Motor neuron (in vitro differentiated cells): ENCODE results near the gene AP2B1. TPM values are rescaled to one million over a fixed set of nuclear protein-coding genes. Genes with fewer than 3 reads are reported as not detected.
"Not testable (repeated sequence)": the region's sequence is repeated elsewhere in the genome, so short reads cannot be mapped to it uniquely, and the experiment has no call there.

Experiments used
- ATAC-seq, 8 experiments: fragments of 200-7000 bp; cut with Tn5 transposase; replicated peaks in 6 of 8; 2 replicates each; pipeline ENCODE4 v1.8.0; 2021; ENCODE audit warnings: mild to moderate bottlenecking in 8 of 8, moderate library complexity in 8 of 8
- H3K27ac ChIP-seq, 2 donors: fragments of 250-450 bp; sonication (Bioruptor Pico); 2 replicates each; pipeline ENCODE4 v1.9.0; 2021; ENCODE audit warnings: antibody characterized with exemption in 2 of 2, mild to moderate bottlenecking in 2 of 2, moderate library complexity in 1 of 2
- H3K4me1 ChIP-seq, 2 donors: fragments of 250-450 bp; sonication (Bioruptor Pico); replicated peaks in 1 of 2; 2 replicates each; pipeline ENCODE4 v1.6.1; 2021; ENCODE audit warnings: antibody characterized with exemption in 2 of 2, mild to moderate bottlenecking in 2 of 2, moderate library complexity in 1 of 2
- H3K4me3 ChIP-seq, 5 donors: fragments of 250-450 bp; sonication (Bioruptor Pico); 2 replicates each; pipeline ENCODE4 v1.9.0; 2021; ENCODE audit warnings: antibody characterized with exemption in 5 of 5, mild to moderate bottlenecking in 5 of 5, moderate library complexity in 4 of 5
- WGBS, 10 experiments: fragments of 450-650 bp; shearing (Covaris generic); methylation state at CpG; one replicate each; pipeline ENCODE4 v1.0.0; 2022; 5-methylcytosine and 5-hydroxymethylcytosine counted together
- in situ Hi-C, 9 experiments: fragments of 400-800 bp; cut with MboI; loops; one replicate each; pipeline ENCODE4 v1.15.0; 2021; ENCODE audit warnings: low sequenced_read_pairs in 9 of 9, low pct_unique_long_range_greater_than_20kb in 2 of 9; ENCODE audit not compliant: unreplicated experiment in 9 of 9
- total RNA-seq, 8 experiments: library from RNA; unstranded; fragments of 300-600 nt; gene quantifications; 2 replicates each; pipeline versions ENCODE4 v1.2.3 to v1.2.4, GENCODE V29; 2022

Gene AP2B1
- total RNA-seq, 8 experiments from 2014 or later = 63.8 to 204 (median 126) TPM

- WGBS, 10 experiments = 0 to 60% methylated on average over 2 of the region's 35 CpGs; no CpG with 5 or more reads in 8 of the 10 experiments
- Histone ChIP-seq H3K27ac (no peak overlapping the region), H3K4me1 (peaks cover 0 to 9% of the 10 kb centered on the region in 2 donors), H3K4me3 (no peak overlapping the region)
- in situ Hi-C loops = loop anchor here in 3 of 9 experiments (25.0 kb wide), 1 partner anchor 137 kb away; no protein-coding TSS in a partner anchor
- peak in 7 of 8 experiments; percentile 9 to 71 (median 31) for ATAC-seq
Measured at GRCh38 chr17:35749560-35750412, 162.7 kb downstream of the AP2B1 start.

- ATAC-seq = peak in 1 of 8 experiments; percentile 5
- H3K27ac ChIP-seq = no peak overlapping the region
- 46 to 100% (median 82%) methylated on average over 1 to 3 of the region's 10 CpGs; no CpG with 5 or more reads in 2 of the 10 experiments for WGBS, 10 experiments
- no peak overlapping the region for H3K4me3 ChIP-seq
- in situ Hi-C loops = no loop called here
- peaks cover 0 to 9% of the 10 kb centered on the region in 2 donors for H3K4me1 ChIP-seq
Measured at GRCh38 chr17:35750526-35751395, 163.6 kb downstream of the AP2B1 start.

- H3K27ac ChIP-seq, H3K4me3 ChIP-seq, H3K4me1 ChIP-seq, in situ Hi-C loops, ATAC-seq: not testable (repeated sequence)
- 61 to 100% (median 78%) methylated on average over 1 to 3 of the region's 4 CpGs; no CpG with 5 or more reads in 3 of the 10 experiments for WGBS, 10 experiments
Measured at GRCh38 chr17:35751541-35751940, 164.4 kb downstream of the AP2B1 start.

GRCh38 chr17:35752471-35752870 is 165.3 kb downstream of the AP2B1 start:
- in situ Hi-C loops = no loop called here
- WGBS, 10 experiments = 58 to 100% (median 100%) methylated on average over 1 to 5 of the region's 16 CpGs; no CpG with 5 or more reads in 5 of the 10 experiments
- Histone ChIP-seq H3K27ac (no peak overlapping the region), H3K4me1 (peaks cover 0 to 9% of the 10 kb centered on the region in 2 donors), H3K4me3 (no peak overlapping the region)
- ATAC-seq = peak in 2 of 8 experiments; percentile 4 to 5

- WGBS, 10 experiments = 45 to 100% (median 87%) methylated on average over 1 to 5 of the region's 9 CpGs; no CpG with 5 or more reads in 6 of the 10 experiments
- Histone ChIP-seq H3K4me3 (no peak within 1 kb of the TSS), H3K4me1 (peaks cover 0 to 9% of the 10 kb centered on the region in 2 donors), H3K27ac (no peak within 1 kb of the TSS)
- in situ Hi-C loops = no loop called here
- peak in 6 of 8 experiments; percentile 13 to 85 (median 42) for ATAC-seq
Measured at GRCh38 chr17:35752945-35753764, 166.0 kb downstream of the AP2B1 start, which contains the start of gene GAS2L2. Gene GAS2L2 (minus strand): TSS chr17:35753239. CDS start chr17:35752850, 389 bp downstream.

GRCh38 chr17:35757243-35757642 is 170.1 kb downstream of the AP2B1 start:
- in situ Hi-C loops = no loop called here
- H3K27ac ChIP-seq = no peak overlapping the region
- no peak for ATAC-seq
- H3K4me3 ChIP-seq = no peak overlapping the region
- H3K4me1 ChIP-seq = no peaks in the 10 kb centered on the region

- WGBS, 10 experiments = 40 to 100% (median 78%) methylated on average over 1 of the region's 1 CpG; no CpG with 5 or more reads in 7 of the 10 experiments
- no peak for ATAC-seq
- in situ Hi-C loops = no loop called here
- no peak within 1 kb of the TSS for H3K4me3 ChIP-seq
- H3K27ac ChIP-seq = no peak within 1 kb of the TSS
- H3K4me1 ChIP-seq = peaks cover 3 to 13% of the 10 kb centered on the region in 2 donors
Measured at GRCh38 chr17:35760587-35760986, 173.5 kb downstream of the AP2B1 start, which contains the start of gene C17orf50. Gene C17orf50 (plus strand): TSS chr17:35760887. CDS start chr17:35760942, 55 bp downstream.

- peaks cover 6 to 21% of the 10 kb centered on the region in 2 donors for H3K4me1 ChIP-seq
- no peak overlapping the region for H3K27ac ChIP-seq
- in situ Hi-C loops = no loop called here
- no peak for ATAC-seq
- WGBS, 10 experiments = 47 to 94% (median 86%) methylated on average over 1 to 5 of the region's 5 CpGs; no CpG with 5 or more reads in 2 of the 10 experiments
- no peak overlapping the region for H3K4me3 ChIP-seq
Measured at GRCh38 chr17:35761601-35762000, 174.5 kb downstream of the AP2B1 start.

GRCh38 chr17:35763767-35764122 is 176.6 kb downstream of the AP2B1 start:
- H3K27ac ChIP-seq = peak overlapping the region in 1 of 2 donors; percentile 81
- WGBS, 10 experiments = 0 to 100% (median 51%) methylated on average over 1 to 12 of the region's 17 CpGs; no CpG with 5 or more reads in 1 of the 10 experiments
- H3K4me3 ChIP-seq = peak overlapping the region; percentile 22 to 41 (median 26)
- peaks cover 6 to 24% of the 10 kb centered on the region in 2 donors for H3K4me1 ChIP-seq
- ATAC-seq = no peak
- in situ Hi-C loops = no loop called here

- peak overlapping the region; percentile 22 to 41 (median 26) for H3K4me3 ChIP-seq
- H3K27ac ChIP-seq = peak overlapping the region; percentile 47 to 81
- peak; percentile 91 to 98 (median 96) for ATAC-seq
- in situ Hi-C loops = no loop called here
- H3K4me1 ChIP-seq = peaks cover 6 to 24% of the 10 kb centered on the region in 2 donors
- WGBS, 10 experiments = 0 to 80% (median 25%) methylated on average over 1 to 9 of the region's 75 CpGs; no CpG with 5 or more reads in 5 of the 10 experiments
Measured at GRCh38 chr17:35764123-35764991, 177.2 kb downstream of the AP2B1 start.

GRCh38 chr17:35765086-35765710 is 178.1 kb downstream of the AP2B1 start:
- Histone ChIP-seq H3K4me3 (no peak overlapping the region), H3K4me1 (peaks cover 6 to 24% of the 10 kb centered on the region in 2 donors), H3K27ac (peak overlapping the region in 1 of 2 donors; percentile 81)
- ATAC-seq = no peak
- WGBS, 10 experiments = 38 to 90% (median 60%) methylated on average over 1 to 6 of the region's 11 CpGs; no CpG with 5 or more reads in 4 of the 10 experiments
- in situ Hi-C loops = no loop called here
